GM13976 (cell line): Measurements from ENCODE around the gene ADGRG3.

ENCODE experiments used
- DNase-seq: peaks from one replicate; pipeline ENCODE4 v3.0.0; 2012; ENCODE audit warnings: low spot score
- in situ Hi-C: fragments of 300-500 bp; cut with MboI; formaldehyde crosslinking; loops from one replicate; pipeline ENCODE4 v1.12.0; 2022; ENCODE audit warnings: low sequenced_read_pairs, mixed read lengths, inconsistent platforms; ENCODE audit not compliant: unreplicated experiment
- TF ChIP-seq, protein P1 (sequence below): IDR thresholded peaks from 2 replicates; pipeline ENCODE4 v1.5.1; 2012; ENCODE audit warnings: borderline replicate concordance, mild to moderate bottlenecking; ENCODE audit not compliant: insufficient read depth; ENCODE audit errors: extremely low read depth, missing control alignments, control extremely low read depth

ADGRG3 gene

GRCh38 chr16:57721356-57722209, 53.5 kb downstream of the ADGRG3 start:
- DNase-seq, result peak; percentile 30
- in situ Hi-C loops, result no loop called here

GRCh38 chr16:57722210-57722499, 54.0 kb downstream of the ADGRG3 start:
- DNase-seq, result no peak
- TF ChIP-seq, protein P1, sequence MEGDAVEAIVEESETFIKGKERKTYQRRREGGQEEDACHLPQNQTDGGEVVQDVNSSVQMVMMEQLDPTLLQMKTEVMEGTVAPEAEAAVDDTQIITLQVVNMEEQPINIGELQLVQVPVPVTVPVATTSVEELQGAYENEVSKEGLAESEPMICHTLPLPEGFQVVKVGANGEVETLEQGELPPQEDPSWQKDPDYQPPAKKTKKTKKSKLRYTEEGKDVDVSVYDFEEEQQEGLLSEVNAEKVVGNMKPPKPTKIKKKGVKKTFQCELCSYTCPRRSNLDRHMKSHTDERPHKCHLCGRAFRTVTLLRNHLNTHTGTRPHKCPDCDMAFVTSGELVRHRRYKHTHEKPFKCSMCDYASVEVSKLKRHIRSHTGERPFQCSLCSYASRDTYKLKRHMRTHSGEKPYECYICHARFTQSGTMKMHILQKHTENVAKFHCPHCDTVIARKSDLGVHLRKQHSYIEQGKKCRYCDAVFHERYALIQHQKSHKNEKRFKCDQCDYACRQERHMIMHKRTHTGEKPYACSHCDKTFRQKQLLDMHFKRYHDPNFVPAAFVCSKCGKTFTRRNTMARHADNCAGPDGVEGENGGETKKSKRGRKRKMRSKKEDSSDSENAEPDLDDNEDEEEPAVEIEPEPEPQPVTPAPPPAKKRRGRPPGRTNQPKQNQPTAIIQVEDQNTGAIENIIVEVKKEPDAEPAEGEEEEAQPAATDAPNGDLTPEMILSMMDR, result no peak
- in situ Hi-C loops, result no loop called here

More at GRCh38 chr16:57721356-57722209, 53.5 kb downstream of the ADGRG3 start:
- TF ChIP-seq, protein P1, result no peak

DNA sequence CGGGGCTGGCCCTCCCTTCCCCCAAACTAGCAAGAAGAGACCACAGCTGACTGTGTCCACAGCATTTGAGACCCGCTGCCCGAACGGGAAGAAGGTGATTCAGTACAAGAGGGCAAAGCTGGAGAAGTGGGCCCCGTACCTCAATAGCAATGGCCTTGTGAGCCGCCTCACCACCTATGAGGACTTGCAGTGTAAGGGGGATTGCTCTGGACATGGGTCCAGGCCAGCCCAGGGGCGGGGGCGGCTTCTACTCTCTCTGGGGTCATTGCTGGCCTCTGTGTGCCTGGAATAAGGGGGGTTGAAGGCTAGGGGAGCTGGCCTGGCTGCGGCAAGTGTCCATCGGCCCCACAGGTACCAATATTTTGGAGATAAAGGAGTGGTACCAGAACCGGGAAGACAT, 54.5 kb downstream of the ADGRG3 start:
- in situ Hi-C loops, result no loop called here
- DNase-seq, result no peak
- TF ChIP-seq, protein P1, result no peak

- TF ChIP-seq, protein P1, result no peak
- in situ Hi-C loops, result no loop called here
- DNase-seq, result no peak
Observed at GRCh38 chr16:57723170-57723569, 55.1 kb downstream of the ADGRG3 start.

DNA sequence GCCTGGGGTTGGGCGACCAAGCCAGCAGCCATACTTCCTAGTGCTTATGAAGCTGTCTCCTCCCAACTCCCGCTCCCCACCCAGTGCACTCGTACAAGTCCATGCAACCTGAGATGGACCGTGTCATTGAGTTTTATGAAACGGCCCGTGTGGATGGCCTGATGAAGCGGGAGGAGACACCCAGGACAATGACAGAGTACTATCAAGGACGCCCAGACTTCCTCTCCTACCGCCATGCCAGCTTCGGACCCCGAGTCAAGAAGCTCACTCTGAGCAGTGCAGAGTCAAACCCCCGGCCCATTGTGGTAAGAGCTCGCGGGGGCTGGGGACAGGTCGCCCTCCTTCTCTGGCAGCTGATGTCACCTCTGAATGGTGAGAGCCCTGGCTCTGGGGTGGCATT, 56.4 kb downstream of the ADGRG3 start:
- in situ Hi-C loops, result no loop called here
- DNase-seq, result no peak
- TF ChIP-seq, protein P1, result no peak

GRCh38 chr16:57725151-57725550, 57.0 kb downstream of the ADGRG3 start:
- TF ChIP-seq, protein P1, result no peak
- in situ Hi-C loops, result no loop called here
- peak; percentile 26 for DNase-seq
